GM19328 (cell line): Measurements from ENCODE around the gene SLC25A40.
"Not testable (repeated sequence)": the region's sequence is repeated elsewhere in the genome, so short reads cannot be mapped to it uniquely, and the experiment has no call there.

Experiments used
- ATAC-seq: cut with Tn5 transposase; IDR thresholded peaks from one replicate; pipeline ENCODE4 v1.9.1; 2021; ENCODE audit warnings: mild to moderate bottlenecking, moderate library complexity; ENCODE audit not compliant: unreplicated experiment

Gene SLC25A40

DNA sequence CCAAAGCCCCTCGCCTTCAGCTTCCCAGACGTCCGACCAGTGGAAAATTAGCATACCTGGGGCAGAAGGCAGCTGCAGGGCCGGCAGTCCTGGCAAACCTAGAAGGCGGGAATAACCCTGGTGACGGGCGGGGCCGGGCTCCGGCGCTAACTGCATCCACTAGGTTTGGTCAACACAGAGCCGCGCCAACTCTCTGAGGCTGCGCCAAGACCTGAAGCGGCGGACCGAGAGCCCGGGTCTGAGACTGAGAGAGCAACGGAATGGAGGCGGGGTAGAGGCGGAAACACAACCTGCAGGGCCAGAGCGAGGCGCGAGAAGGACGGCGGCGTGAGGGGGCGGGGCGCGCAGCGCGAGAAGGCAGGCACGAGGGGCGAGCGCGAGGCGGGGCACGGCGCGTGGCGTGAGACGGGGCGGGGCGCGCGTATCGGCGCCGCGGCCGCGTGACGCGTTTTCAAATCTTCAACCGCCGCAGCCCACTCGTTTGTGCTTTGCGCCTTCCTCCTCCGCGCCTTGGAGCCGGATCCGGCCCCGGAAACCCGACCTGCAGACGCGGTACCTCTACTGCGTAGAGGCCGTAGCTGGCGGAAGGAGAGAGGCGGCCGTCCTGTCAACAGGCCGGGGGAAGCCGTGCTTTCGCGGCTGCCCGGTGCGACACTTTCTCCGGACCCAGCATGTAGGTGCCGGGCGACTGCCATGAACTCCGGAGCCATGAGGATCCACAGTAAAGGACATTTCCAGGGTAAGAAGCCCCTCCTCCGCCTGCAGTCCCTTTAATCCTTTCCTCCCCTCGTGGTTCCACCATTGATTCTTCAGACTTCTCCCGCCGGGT is at the start of gene SLC25A40, which contains the start of gene DBF4:
TSS of gene SLC25A40 (minus strand) at position 321 of the 829 bp plus-strand sequence. CDS start 17,633 bp downstream, outside the sequence.
TSS of gene DBF4 (plus strand) at position 454 of the 829 bp plus-strand sequence. CDS start at position 694, 240 bp downstream.
- ATAC-seq = peak; percentile 90

DNA sequence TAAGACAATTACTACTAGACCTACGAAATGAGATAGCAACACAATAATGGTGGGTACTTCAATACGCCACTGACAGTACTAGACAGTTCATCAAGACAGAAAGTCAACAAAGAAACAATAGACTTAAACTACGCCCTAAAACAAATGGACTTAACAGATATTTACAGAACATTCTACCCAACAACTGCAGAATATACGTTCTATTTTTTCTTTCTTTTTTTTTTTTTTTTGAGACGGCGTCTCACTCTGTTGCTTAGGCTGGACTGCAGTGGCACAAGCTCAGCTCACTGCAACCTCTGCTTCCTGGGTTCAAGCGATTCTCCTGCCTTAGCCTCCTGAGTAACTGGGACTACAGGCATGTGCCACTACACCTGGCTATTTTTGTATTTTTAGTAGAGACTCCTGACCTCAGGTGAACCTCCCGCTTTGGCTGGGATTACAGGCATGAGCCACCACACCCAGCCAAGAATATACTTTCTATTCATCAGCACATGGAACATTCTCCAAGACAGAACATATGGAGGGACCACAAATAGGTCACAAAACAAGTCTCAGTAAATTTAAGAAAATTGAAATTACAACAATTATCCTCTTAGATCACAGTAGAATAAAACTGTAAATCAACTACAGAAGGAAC is 46.7 kb upstream of the SLC25A40 start:
- ATAC-seq = not testable (repeated sequence)

DNA sequence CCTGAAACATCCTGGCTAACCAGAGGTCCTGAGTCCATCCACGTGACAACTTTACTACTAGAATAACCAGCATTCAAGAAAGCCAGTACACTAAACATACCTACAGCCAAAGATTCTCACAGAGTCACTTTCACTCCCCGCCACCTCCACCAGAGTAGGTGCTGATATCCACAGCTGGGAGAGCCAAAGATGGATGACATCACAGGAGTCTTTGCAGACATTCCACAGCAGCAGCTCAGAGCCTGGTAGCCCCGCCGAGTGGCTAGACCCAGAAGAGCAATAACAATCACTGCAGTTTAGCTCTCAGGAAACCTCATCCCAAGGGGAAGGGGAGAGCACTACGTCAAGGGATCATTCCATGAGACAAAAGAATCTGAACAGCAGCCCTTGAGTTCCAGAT is 44.4 kb upstream of the SLC25A40 start:
- no peak for ATAC-seq

DNA sequence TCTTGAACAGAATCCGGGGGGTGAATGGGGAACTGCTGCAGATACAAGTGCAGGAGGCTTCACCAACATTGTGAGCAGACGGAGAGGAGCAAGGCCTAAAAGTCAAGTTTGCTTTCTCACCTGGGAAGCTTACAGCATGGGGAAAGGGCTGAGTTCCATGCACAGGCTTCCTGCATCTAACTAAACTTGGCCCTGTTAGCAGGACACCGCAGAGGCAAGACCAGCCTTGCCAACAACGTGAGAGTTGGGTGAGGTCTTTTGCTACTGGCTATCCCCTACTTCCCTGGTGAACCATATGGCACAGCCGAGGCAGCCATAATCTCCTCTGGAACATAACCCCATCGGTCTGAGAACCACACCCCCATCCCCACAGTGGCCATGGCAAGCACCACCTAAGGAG is 43.7 kb upstream of the SLC25A40 start:
- ATAC-seq = no peak

- no peak for ATAC-seq
Observed at GRCh38 chr7:87918740-87919139, 42.6 kb upstream of the SLC25A40 start.

GRCh38 chr7:87912121-87912520 is 36.0 kb upstream of the SLC25A40 start:
- ATAC-seq = no peak

DNA sequence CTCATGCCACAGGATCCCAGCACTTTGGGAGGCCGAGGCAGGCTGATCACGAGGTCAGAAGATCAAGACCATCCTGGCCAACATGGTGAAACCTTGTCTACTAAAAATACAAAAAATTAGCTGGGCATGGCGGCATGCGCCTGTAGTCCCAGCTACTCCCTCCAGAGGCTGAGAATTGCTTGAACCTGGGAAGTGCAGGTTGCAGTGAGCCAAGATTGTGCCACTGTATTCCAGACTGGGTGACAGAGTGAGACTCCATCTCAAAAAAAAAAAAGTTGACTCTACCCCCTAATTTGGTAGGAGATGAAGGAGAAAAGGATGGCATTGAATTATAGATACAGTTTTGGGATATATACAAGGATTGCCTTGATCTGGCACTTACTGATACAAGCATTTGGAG is 32.7 kb upstream of the SLC25A40 start:
- not testable (repeated sequence) for ATAC-seq

DNA sequence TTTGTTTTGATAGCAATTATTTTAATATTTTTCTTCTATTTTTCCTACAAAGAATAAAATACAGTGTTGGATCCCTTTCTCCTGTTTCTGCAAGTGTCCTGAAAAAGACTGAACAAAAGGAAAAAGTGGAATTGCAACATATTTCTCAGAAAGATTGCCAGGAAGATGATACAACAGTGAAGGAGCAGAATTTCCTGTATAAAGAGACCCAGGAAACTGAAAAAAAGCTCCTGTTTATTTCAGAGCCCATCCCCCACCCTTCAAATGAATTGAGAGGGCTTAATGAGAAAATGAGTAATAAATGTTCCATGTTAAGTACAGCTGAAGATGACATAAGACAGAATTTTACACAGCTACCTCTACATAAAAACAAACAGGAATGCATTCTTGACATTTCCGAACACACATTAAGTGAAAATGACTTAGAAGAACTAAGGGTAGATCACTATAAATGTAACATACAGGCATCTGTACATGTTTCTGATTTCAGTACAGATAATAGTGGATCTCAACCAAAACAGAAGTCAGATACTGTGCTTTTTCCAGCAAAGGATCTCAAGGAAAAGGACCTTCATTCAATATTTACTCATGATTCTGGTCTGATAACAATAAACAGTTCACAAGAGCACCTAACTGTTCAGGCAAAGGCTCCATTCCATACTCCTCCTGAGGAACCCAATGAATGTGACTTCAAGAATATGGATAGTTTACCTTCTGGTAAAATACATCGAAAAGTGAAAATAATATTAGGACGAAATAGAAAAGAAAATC is 31.2 kb upstream of the SLC25A40 start:
- not testable (repeated sequence) for ATAC-seq

GRCh38 chr7:87899255-87899654 is 23.1 kb upstream of the SLC25A40 start:
- ATAC-seq = no peak

GRCh38 chr7:87895363-87895762 is 19.2 kb upstream of the SLC25A40 start:
- no peak for ATAC-seq

- ATAC-seq = no peak
Observed at GRCh38 chr7:87886875-87887274, 10.7 kb upstream of the SLC25A40 start.

GRCh38 chr7:87885018-87885417 is 8.9 kb upstream of the SLC25A40 start:
- no peak for ATAC-seq

DNA sequence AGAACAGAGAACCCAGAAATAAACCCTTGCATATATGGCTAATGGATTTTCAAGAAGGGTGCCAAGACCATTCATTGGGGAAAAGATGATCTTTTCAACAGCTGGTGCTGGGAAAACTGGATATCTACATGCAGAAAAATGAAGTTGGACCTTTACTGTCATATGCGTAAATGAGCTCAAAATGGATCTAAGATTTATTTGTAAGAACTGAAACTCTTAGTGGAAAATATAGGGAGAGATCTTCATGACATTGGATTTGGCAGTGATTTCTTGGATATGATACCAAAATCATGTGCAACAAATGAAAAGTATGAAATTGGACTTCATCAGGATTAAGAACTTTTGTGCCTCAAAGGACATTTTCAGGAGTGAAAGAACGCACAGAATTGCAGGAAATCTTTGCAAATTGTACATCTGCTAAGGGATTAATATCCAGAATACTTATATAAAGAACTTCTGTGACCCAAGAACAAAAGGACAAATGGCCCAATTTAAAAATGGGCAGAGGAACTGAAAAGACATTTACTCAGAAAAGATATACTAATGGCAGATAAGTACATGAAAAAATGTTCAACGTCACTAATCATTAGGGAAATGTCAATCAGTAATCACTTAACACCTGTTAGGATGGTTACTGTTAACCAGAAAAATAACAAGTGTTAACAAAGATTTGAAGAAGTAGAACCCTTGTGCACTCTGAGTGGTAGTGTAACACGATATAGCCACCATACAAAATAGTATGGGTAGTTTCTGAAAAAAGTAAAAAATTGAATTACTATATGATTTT is 6.2 kb upstream of the SLC25A40 start:
- no peak for ATAC-seq

DNA sequence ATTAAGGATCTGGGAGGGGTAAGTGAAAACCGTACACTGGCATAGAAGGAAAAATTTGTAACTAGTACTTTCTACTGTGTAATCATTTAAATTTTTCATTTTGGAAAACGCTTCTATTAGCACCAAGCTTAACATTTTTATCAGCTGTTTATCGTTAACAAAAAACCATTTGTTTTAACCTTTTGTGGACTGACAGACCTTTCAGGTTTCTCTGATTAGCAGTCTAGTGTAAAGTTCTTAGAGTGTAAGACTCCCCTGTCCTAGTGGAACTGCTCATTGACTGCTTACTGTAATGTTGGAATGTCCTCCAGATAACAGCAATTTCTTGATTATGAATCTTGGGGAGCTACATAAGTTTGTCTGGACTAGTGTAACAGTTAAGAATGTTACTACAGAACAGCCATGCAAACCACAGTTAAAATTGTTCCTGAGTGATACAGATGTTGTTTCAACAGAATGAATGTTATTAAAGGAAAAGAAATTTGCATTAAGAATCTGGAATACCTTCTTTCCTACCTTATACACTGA is 2.1 kb upstream of the SLC25A40 start:
- ATAC-seq = no peak

DNA sequence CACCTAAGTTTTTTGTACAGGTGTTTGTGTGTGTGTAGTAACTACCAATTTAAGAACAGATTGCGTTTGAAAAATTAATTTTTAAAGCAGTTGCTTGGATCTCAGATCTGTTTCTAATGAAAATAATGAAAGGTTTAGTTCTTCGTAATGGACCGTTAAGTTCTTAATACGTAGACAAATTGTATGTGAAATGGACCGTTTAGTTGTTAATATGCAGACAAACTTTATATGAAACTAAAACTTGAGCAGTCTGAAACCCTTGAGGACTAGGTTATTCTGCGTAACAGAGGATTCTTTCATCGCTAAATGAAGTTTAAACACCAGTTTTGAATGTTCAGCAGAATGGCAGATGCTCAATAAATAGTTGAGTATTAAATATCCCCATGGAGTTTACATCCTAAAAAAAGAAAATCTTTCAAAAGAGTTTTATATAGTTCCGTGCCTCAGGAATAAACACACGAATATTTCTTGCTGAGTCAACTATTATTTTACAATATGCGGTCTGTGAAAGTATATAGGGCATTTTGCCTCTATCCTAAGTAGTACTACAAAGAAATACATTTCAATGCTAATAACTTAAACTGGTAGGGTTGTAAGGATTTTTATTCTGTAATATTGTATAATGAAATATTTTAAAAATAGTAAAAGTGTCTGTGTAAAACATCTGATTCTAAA is 1.3 kb upstream of the SLC25A40 start:
- no peak for ATAC-seq

DNA sequence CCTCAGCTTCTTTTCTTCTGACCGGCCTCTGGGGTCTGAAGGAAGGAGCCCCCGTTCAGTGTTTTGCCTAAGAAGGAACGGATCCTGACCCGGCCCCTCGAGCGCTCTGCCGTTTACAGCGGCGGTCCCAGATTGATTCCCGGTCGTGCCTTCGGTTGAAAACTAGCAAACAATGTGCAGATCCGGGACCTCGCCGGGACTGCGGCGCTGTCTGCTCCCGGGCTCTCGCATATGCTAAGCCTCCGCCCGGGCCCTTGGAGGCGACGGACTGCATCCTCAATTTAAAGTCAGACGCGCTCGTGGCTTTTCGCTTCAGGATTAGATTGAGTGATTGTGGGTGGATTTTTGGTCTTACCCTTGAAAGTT is 692 bp upstream of the SLC25A40 start:
- ATAC-seq = no peak

DNA sequence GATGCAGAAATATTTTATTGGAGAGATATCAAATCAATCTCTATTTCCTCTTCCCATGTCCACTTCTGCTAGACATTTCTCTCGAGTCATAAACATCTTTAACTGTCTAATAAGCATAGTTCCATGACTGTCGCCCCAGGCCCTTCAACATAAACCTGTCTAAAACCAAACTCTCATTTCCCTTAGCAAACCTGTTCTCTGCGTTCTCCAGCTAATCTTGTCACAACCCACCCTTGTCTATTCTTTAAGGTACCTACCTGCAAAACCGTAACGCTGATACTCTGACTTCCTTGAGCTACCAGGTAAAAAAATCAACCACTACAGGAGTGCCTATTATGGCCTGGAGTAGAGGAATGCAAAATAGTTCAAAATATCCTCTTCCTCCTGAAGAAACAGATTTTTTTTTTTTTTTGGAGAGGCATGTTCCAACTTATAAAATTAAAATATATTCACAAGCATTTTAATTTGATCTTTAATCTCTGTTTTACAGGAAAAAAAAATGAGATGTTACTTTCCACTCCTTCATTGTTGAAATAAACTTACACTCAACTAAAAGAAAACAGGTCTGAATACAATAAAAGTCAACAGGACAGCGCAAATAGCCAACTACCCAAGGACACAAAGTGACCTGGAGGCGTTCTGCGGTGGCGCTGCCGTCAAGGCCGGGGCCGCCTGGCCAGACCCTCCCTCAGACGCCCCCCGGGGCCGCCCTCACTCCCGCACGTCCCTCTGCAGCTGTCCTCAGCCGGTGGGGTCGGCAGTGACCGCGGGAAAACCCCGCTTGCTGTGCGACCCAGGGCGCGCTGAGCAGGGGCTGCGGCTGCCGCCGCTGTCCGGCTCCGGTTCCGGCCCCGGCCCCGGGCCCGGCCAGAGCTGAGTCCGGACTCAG is 765 bp downstream of the SLC25A40 start:
- ATAC-seq = peak; percentile 11

DNA sequence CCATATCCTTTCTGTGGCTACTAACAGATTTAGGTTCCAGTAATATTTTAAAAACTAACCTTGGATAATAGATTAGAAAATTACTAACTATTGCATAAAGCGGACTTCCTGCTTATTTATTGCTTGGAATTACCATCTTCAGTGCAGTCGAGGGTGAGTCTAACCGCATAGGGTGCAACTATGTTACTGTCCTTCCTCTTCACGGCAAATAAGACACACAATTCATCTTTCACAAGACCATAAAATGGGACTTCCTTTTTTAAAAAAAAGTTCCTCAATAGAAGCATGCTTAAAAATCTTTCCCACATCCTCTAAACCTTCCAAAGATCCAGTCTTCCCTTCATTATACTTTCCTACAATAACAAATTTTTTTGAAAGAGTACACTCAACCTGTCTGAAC is 2.1 kb downstream of the SLC25A40 start:
- ATAC-seq = no peak

- ATAC-seq = not testable (repeated sequence)
Observed at GRCh38 chr7:87873328-87873727, 2.8 kb downstream of the SLC25A40 start.
